GM23338 (cell line): ENCODE measurements around the gene MAOA. TPM values are rescaled to one million over a fixed set of nuclear protein-coding genes. Genes with fewer than 3 reads are reported as not detected.

Experiments
- ATAC-seq: fragments of 200-7000 bp; cut with Tn5 transposase; 3 replicates; pipeline ENCODE4 v1.9.1; 2020
- DNase-seq: peaks from one replicate; pipeline ENCODE4 v3.0.0-alpha.2; 2015; ENCODE audit warnings: low spot score
- H2AFZ ChIP-seq: fragments of 200-600 bp; sonication (generic); 2 replicates; pipeline ENCODE4 v1.8.0; 2016; ENCODE audit warnings: antibody characterized with exemption, mild to moderate bottlenecking, moderate library complexity
- H3F3A ChIP-seq: fragments of 200-600 bp; sonication (generic); replicated peaks from 2 replicates; pipeline ENCODE4 v1.8.0; 2017; ENCODE audit warnings: antibody characterized with exemption, mixed run types, low read depth
- H3K27ac ChIP-seq: fragments of 200-600 bp; sonication (generic); 2 replicates; pipeline ENCODE4 v1.6.1; 2016; ENCODE audit warnings: low read depth
- H3K27me3 ChIP-seq: fragments of 200-600 bp; sonication (generic); 2 replicates; pipeline ENCODE4 v1.8.0; 2016; ENCODE audit warnings: mild to moderate bottlenecking, mixed run types, moderate library complexity; ENCODE audit not compliant: insufficient read depth
- H3K36me3 ChIP-seq: fragments of 200-600 bp; sonication (generic); 2 replicates; pipeline ENCODE4 v1.8.0; 2016; ENCODE audit warnings: mild to moderate bottlenecking; ENCODE audit not compliant: insufficient read depth
- H3K4me1 ChIP-seq: fragments of 200-600 bp; sonication (generic); 2 replicates; pipeline ENCODE4 v1.8.0; 2016; ENCODE audit warnings: mild to moderate bottlenecking, moderate library complexity; ENCODE audit not compliant: insufficient read depth
- H3K4me2 ChIP-seq: fragments of 200-600 bp; sonication (generic); 2 replicates; pipeline ENCODE4 v1.7.1; 2017; ENCODE audit warnings: mixed run types
- H3K4me3 ChIP-seq: fragments of 200-600 bp; sonication (generic); 2 replicates; pipeline ENCODE4 v1.6.1; 2016; ENCODE audit warnings: mixed run types
- H3K79me2 ChIP-seq: fragments of 200-600 bp; sonication (generic); replicated peaks from 2 replicates; pipeline ENCODE4 v1.8.0; 2017; ENCODE audit warnings: mild to moderate bottlenecking; ENCODE audit not compliant: insufficient read depth
- H3K9me2 ChIP-seq: fragments of 200-600 bp; sonication (generic); 2 replicates; pipeline ENCODE4 v1.8.0; 2017; ENCODE audit not compliant: insufficient read depth
- H4K20me1 ChIP-seq: fragments of 200-600 bp; sonication (generic); replicated peaks from 2 replicates; pipeline ENCODE4 v1.8.0; 2017; ENCODE audit warnings: mild to moderate bottlenecking; ENCODE audit not compliant: insufficient read depth
- H3K27ac Mint-ChIP-seq: 2 replicates; pipeline ENCODE4 v1.8.0; 2020; ENCODE audit warnings: inconsistent platforms, mild to moderate bottlenecking, moderate library complexity, mixed read lengths
- H3K27me3 Mint-ChIP-seq: 3 replicates; pipeline ENCODE4 v1.8.0; 2022; ENCODE audit warnings: low read depth, mild to moderate bottlenecking, moderate library complexity, mixed read lengths, inconsistent platforms; ENCODE audit not compliant: insufficient read depth, poor library complexity
- H3K36me3 Mint-ChIP-seq: 3 replicates; pipeline ENCODE4 v1.8.0; 2021; ENCODE audit warnings: low read depth, mild to moderate bottlenecking, inconsistent platforms, moderate library complexity, mixed read lengths
- H3K4me1 Mint-ChIP-seq: 3 replicates; pipeline ENCODE4 v1.8.0; 2020; ENCODE audit warnings: mild to moderate bottlenecking, inconsistent platforms, mixed read lengths
- H3K4me3 Mint-ChIP-seq: 3 replicates; pipeline ENCODE4 v1.8.0; 2021; ENCODE audit warnings: moderate library complexity, mild to moderate bottlenecking, inconsistent platforms, mixed read lengths
- H3K9me3 Mint-ChIP-seq: 3 replicates; pipeline ENCODE4 v1.8.0; 2020; ENCODE audit warnings: moderate library complexity, mild to moderate bottlenecking, inconsistent platforms, mixed read lengths
- CREB1 ChIP-seq: fragments of 250-450 bp; sonication (Bioruptor Pico); IDR thresholded peaks from 2 replicates; pipeline ENCODE4 v1.5.0; 2020; ENCODE audit warnings: low read depth, mild to moderate bottlenecking, moderate library complexity
- EZH2 ChIP-seq: fragments of 200-600 bp; sonication (generic); IDR thresholded peaks from one replicate; pipeline ENCODE4 v1.8.0; 2017; ENCODE audit warnings: antibody characterized with exemption, mild to moderate bottlenecking, low read depth; ENCODE audit not compliant: unreplicated experiment
- EZH2phosphoT487 ChIP-seq: fragments of 200-600 bp; sonication (generic); IDR thresholded peaks from one replicate; pipeline ENCODE4 v1.8.1; 2018; ENCODE audit warnings: antibody characterized with exemption; ENCODE audit not compliant: unreplicated experiment
- JUNB ChIP-seq: IDR thresholded peaks from one replicate; pipeline ENCODE4 v1.6.1; 2016; ENCODE audit warnings: antibody characterized with exemption; ENCODE audit not compliant: unreplicated experiment
- NANOG ChIP-seq: IDR thresholded peaks from 2 replicates; pipeline ENCODE4 v1.6.1; 2016; ENCODE audit warnings: antibody characterized with exemption, borderline replicate concordance
- POLR2AphosphoS5 ChIP-seq: IDR thresholded peaks from 2 replicates; pipeline ENCODE4 v1.6.1; 2016; ENCODE audit warnings: antibody characterized with exemption, low read depth
- REST ChIP-seq: IDR thresholded peaks from one replicate; pipeline ENCODE4 v1.6.1; 2018; ENCODE audit warnings: antibody characterized with exemption; ENCODE audit not compliant: unreplicated experiment
- STAT1 ChIP-seq: IDR thresholded peaks from one replicate; pipeline ENCODE4 v1.6.1; 2016; ENCODE audit warnings: antibody characterized with exemption; ENCODE audit not compliant: unreplicated experiment
- ZNF114 ChIP-seq: fragments of 250-450 bp; sonication (Bioruptor Pico); IDR thresholded peaks from 2 replicates; pipeline ENCODE4 v1.5.0; 2020; ENCODE audit warnings: mild to moderate bottlenecking, moderate library complexity
- ZNF331 ChIP-seq: fragments of 250-450 bp; sonication (Bioruptor Pico); IDR thresholded peaks from 2 replicates; pipeline ENCODE4 v1.5.0; 2020; ENCODE audit warnings: low read depth, mild to moderate bottlenecking, moderate library complexity
- polyA plus RNA-seq: library from polyadenylated mRNA; unstranded; fragments of >200 nt; fragmentation: Nextera tagmentation; extraction: Ambion mirVana; gene quantifications from 2 replicates; pipeline ENCODE4 v1.2.1, GENCODE V29; 2016
- total RNA-seq: library from RNA; depleted of rRNA; stranded (reverse); fragments of >200 nt; shearing (Covaris generic); gene quantifications from 2 replicates; pipeline ENCODE4 v1.2.3, GENCODE V29; 2014
- TF ChIP-seq, protein P1 (sequence below): fragments of 250-450 bp; sonication (Bioruptor Pico); IDR thresholded peaks from 2 replicates; pipeline ENCODE4 v1.5.0; 2020; ENCODE audit warnings: mild to moderate bottlenecking, moderate library complexity
- TF ChIP-seq, protein P2 (sequence below), 2 experiments: fragments of 200-600 bp in 1 of 2; sonication (generic) in 1 of 2; conservative IDR thresholded peaks; 2 replicates each; pipeline versions ENCODE4 v1.5.1 to v1.6.1; 2016 to 2017; ENCODE audit warnings: antibody characterized with exemption in 2 of 2, low read depth in 2 of 2, mild to moderate bottlenecking in 2 of 2, moderate library complexity in 1 of 2
- TF ChIP-seq, protein P3 (sequence below): IDR thresholded peaks from 2 replicates; pipeline ENCODE4 v1.6.1; 2016; ENCODE audit warnings: antibody characterized with exemption

The MAOA gene
- total and polyA plus RNA-seq, 2 experiments from 2014 or later = 3.2 to 5.2 TPM

- peaks cover 9% of the 10 kb centered on the region for H3K4me1 Mint-ChIP-seq
Measured at GRCh38 chrX:43629229-43629628, 26.9 kb upstream of the MAOA start.

More at GRCh38 chrX:43629229-43629628, 26.9 kb upstream of the MAOA start:
- H3K4me1 ChIP-seq = peaks cover 6% of the 10 kb centered on the region; the same call in 1 of the 2 replicates
- H3K4me3 Mint-ChIP-seq = no peak overlapping the region
- H3K36me3 ChIP-seq = no peaks in the 10 kb centered on the region
- H2AFZ ChIP-seq = no peak overlapping the region
- no peak overlapping the region for H3K27ac ChIP-seq
- H3K4me3 ChIP-seq = no peak overlapping the region
- no peak overlapping the region for H3K27ac Mint-ChIP-seq
- H3K27me3 Mint-ChIP-seq = no peaks in the 10 kb centered on the region
- no peaks in the 10 kb centered on the region for H3K79me2 ChIP-seq
- H3K36me3 Mint-ChIP-seq = no peaks in the 10 kb centered on the region
- TF ChIP-seq ZNF114 (CRISPR knock-in tag) (no peak), STAT1 (no peak), NANOG (no peak), CREB1 (CRISPR knock-in tag) (no peak), EZH2phosphoT487 (no peak), POLR2AphosphoS5 (no peak), ZNF331 (no peak), REST (no peak), EZH2 (no peak), JUNB (no peak)
- TF ChIP-seq, protein P1, sequence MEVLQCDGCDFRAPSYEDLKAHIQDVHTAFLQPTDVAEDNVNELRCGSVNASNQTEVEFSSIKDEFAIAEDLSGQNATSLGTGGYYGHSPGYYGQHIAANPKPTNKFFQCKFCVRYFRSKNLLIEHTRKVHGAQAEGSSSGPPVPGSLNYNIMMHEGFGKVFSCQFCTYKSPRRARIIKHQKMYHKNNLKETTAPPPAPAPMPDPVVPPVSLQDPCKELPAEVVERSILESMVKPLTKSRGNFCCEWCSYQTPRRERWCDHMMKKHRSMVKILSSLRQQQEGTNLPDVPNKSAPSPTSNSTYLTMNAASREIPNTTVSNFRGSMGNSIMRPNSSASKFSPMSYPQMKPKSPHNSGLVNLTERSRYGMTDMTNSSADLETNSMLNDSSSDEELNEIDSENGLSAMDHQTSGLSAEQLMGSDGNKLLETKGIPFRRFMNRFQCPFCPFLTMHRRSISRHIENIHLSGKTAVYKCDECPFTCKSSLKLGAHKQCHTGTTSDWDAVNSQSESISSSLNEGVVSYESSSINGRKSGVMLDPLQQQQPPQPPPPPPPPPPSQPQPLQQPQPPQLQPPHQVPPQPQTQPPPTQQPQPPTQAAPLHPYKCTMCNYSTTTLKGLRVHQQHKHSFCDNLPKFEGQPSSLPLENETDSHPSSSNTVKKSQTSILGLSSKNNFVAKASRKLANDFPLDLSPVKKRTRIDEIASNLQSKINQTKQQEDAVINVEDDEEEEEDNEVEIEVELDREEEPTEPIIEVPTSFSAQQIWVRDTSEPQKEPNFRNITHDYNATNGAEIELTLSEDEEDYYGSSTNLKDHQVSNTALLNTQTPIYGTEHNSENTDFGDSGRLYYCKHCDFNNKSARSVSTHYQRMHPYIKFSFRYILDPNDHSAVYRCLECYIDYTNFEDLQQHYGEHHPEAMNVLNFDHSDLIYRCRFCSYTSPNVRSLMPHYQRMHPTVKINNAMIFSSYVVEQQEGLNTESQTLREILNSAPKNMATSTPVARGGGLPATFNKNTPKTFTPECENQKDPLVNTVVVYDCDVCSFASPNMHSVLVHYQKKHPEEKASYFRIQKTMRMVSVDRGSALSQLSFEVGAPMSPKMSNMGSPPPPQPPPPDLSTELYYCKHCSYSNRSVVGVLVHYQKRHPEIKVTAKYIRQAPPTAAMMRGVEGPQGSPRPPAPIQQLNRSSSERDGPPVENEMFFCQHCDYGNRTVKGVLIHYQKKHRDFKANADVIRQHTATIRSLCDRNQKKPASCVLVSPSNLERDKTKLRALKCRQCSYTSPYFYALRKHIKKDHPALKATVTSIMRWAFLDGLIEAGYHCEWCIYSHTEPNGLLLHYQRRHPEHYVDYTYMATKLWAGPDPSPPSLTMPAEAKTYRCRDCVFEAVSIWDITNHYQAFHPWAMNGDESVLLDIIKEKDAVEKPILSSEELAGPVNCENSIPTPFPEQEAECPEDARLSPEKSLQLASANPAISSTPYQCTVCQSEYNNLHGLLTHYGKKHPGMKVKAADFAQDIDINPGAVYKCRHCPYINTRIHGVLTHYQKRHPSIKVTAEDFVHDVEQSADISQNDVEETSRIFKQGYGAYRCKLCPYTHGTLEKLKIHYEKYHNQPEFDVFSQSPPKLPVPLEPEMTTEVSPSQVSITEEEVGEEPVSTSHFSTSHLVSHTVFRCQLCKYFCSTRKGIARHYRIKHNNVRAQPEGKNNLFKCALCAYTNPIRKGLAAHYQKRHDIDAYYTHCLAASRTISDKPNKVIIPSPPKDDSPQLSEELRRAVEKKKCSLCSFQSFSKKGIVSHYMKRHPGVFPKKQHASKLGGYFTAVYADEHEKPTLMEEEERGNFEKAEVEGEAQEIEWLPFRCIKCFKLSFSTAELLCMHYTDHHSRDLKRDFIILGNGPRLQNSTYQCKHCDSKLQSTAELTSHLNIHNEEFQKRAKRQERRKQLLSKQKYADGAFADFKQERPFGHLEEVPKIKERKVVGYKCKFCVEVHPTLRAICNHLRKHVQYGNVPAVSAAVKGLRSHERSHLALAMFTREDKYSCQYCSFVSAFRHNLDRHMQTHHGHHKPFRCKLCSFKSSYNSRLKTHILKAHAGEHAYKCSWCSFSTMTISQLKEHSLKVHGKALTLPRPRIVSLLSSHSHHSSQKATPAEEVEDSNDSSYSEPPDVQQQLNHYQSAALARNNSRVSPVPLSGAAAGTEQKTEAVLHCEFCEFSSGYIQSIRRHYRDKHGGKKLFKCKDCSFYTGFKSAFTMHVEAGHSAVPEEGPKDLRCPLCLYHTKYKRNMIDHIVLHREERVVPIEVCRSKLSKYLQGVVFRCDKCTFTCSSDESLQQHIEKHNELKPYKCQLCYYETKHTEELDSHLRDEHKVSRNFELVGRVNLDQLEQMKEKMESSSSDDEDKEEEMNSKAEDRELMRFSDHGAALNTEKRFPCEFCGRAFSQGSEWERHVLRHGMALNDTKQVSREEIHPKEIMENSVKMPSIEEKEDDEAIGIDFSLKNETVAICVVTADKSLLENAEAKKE (CRISPR knock-in tag) = no peak
- TF ChIP-seq, protein P2, sequence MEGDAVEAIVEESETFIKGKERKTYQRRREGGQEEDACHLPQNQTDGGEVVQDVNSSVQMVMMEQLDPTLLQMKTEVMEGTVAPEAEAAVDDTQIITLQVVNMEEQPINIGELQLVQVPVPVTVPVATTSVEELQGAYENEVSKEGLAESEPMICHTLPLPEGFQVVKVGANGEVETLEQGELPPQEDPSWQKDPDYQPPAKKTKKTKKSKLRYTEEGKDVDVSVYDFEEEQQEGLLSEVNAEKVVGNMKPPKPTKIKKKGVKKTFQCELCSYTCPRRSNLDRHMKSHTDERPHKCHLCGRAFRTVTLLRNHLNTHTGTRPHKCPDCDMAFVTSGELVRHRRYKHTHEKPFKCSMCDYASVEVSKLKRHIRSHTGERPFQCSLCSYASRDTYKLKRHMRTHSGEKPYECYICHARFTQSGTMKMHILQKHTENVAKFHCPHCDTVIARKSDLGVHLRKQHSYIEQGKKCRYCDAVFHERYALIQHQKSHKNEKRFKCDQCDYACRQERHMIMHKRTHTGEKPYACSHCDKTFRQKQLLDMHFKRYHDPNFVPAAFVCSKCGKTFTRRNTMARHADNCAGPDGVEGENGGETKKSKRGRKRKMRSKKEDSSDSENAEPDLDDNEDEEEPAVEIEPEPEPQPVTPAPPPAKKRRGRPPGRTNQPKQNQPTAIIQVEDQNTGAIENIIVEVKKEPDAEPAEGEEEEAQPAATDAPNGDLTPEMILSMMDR (conservative IDR thresholded peaks at IDR 0.05; ENCODE audit: low read depth in 2 of 2) = no peak
- TF ChIP-seq, protein P3, sequence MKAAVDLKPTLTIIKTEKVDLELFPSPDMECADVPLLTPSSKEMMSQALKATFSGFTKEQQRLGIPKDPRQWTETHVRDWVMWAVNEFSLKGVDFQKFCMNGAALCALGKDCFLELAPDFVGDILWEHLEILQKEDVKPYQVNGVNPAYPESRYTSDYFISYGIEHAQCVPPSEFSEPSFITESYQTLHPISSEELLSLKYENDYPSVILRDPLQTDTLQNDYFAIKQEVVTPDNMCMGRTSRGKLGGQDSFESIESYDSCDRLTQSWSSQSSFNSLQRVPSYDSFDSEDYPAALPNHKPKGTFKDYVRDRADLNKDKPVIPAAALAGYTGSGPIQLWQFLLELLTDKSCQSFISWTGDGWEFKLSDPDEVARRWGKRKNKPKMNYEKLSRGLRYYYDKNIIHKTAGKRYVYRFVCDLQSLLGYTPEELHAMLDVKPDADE = no peak
- H3K27me3 ChIP-seq = peaks cover 20% of the 10 kb centered on the region
- H3K9me2 ChIP-seq = no peaks in the 10 kb centered on the region
- no peak overlapping the region for H3K4me2 ChIP-seq
- H4K20me1 ChIP-seq = no peaks in the 10 kb centered on the region
- no peak for DNase-seq
- H3F3A ChIP-seq = no peaks in the 10 kb centered on the region
- no peaks in the 10 kb centered on the region; the same call in 2 of the 3 replicates for H3K9me3 Mint-ChIP-seq
- ATAC-seq = no peak
